A673 (cell line): ENCODE data around the gene SLCO2A1. TPM values are rescaled to one million over a fixed set of nuclear protein-coding genes. Genes with fewer than 3 reads are reported as not detected.

Experiments used
- BruUV-seq: library from RNA; stranded (reverse); fragments of 400-500 nt; replicated peaks from 2 replicates; lab custom pipeline; 2021; lab: Mats Ljungman, UMichigan
- CTCF ChIA-PET: fragments of 300-600 bp; sonication (Branson Sonifier 250); formaldehyde crosslinking; loops from one replicate; lab custom pipeline; 2022; ENCODE audit warnings: antibody characterized with exemption; lab: Charles Lee
- POLR2A ChIA-PET: fragments of 300-600 bp; sonication (Branson Sonifier 250); formaldehyde crosslinking; loops from one replicate; lab custom pipeline; 2022; ENCODE audit warnings: antibody characterized with exemption; ENCODE audit not compliant: low non-redundant PET; lab: Charles Lee
- DNase-seq: peaks from one replicate; pipeline ENCODE4 v3.0.0-alpha.2; 2015; ENCODE audit warnings: low spot score
- H3K27ac ChIP-seq: fragments of 200-600 bp; sonication (generic); 2 replicates; pipeline ENCODE4 v1.5.1; 2016; ENCODE audit warnings: mixed run types, low read depth, mild to moderate bottlenecking, mixed read lengths, antibody characterized with exemption, low read length; ENCODE audit not compliant: poor library complexity, severe bottlenecking
- H3K27me3 ChIP-seq: fragments of 200-600 bp; sonication (generic); replicated peaks from 2 replicates; pipeline ENCODE4 v1.6.1; 2017; ENCODE audit warnings: mixed run types, low read depth, mild to moderate bottlenecking, mixed read lengths, antibody characterized with exemption, low read length; ENCODE audit not compliant: insufficient read depth, poor library complexity
- H3K36me3 ChIP-seq: fragments of 200-600 bp; sonication (generic); 2 replicates; pipeline ENCODE4 v1.6.1; 2016; ENCODE audit warnings: mixed run types, mild to moderate bottlenecking, mixed read lengths, antibody characterized with exemption, low read length; ENCODE audit not compliant: insufficient read depth, poor library complexity, severe bottlenecking
- H3K4me1 ChIP-seq: fragments of 200-600 bp; sonication (generic); 2 replicates; pipeline ENCODE4 v1.6.1; 2017; ENCODE audit warnings: mixed run types, mild to moderate bottlenecking, mixed read lengths, antibody characterized with exemption, low read length; ENCODE audit not compliant: insufficient read depth, poor library complexity, severe bottlenecking
- H3K4me3 ChIP-seq: fragments of 200-600 bp; sonication (generic); 2 replicates; pipeline ENCODE4 v1.5.1; 2016; ENCODE audit warnings: low read depth, mixed run types, mild to moderate bottlenecking, mixed read lengths, low read length; ENCODE audit not compliant: poor library complexity, severe bottlenecking
- H3K9me3 ChIP-seq: fragments of 200-600 bp; sonication (generic); 2 replicates; pipeline ENCODE4 v1.6.1; 2016; ENCODE audit warnings: mixed run types, low read depth, mild to moderate bottlenecking, mixed read lengths, antibody characterized with exemption, low read length; ENCODE audit not compliant: poor library complexity, severe bottlenecking
- EZH2 ChIP-seq: fragments of 200-600 bp; sonication (generic); IDR thresholded peaks from 2 replicates; pipeline ENCODE4 v1.6.1; 2017; ENCODE audit warnings: borderline replicate concordance, low read depth, mild to moderate bottlenecking, mixed read lengths, antibody characterized with exemption, low read length; ENCODE audit not compliant: poor library complexity, severe bottlenecking
- intact Hi-C: fragments of 100-400 bp; cut with micrococcal nuclease; formaldehyde crosslinking; loops from one replicate; pipeline ENCODE4 v1.10.0; 2022; ENCODE audit not compliant: unreplicated experiment
- total RNA-seq: library from RNA; stranded (reverse); gene quantifications from 2 replicates; pipeline ENCODE4 v1.2.3, GENCODE V29; 2021
- TF ChIP-seq, protein P1 (sequence below): fragments of 300-800, 200-600 bp; sonication (generic); conservative IDR thresholded peaks from 2 replicates; pipeline ENCODE4 v1.5.1; 2017; ENCODE audit warnings: low read depth, mild to moderate bottlenecking, antibody characterized with exemption, low read length, moderate library complexity, mixed read lengths

The SLCO2A1 gene
- total RNA-seq, 1 experiment from 2014 or later, result not detected

DNA sequence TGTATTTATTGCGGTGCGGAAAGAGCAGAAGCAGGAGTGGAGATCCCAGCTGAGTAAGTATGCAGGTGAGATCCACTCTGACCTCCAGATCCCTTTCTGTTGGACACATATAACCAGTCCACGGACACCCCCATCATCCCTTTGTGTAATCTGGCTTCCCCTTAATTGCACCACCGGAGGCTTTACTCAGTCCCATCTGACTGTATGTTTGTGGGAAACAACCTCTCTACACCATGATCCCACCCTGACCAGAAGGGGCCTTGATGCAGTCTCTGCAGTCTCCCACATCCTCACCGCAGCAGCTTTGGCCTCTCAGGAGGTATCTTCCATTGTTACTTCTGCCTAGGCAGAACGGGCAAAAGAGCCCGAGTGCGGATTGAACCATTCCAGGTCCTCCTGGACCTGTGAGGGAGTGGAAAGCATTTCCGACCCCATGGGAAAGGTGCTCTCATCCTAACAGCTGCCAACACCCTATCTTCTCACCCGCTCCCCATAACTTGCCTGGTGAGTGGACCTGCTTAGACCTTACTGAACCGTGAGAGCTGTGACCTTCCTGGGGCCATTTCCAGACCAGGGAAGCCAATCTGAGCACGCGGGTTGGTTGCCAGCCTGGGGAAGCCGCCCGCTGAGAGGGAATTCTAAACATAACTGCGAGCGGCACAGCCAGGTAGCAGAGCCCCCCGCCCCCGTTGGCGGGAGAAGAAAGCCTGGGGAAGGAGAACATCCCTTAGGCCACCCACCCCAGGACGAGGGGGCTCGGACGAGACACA is 1.1 kb downstream of the SLCO2A1 start:
- Histone ChIP-seq H3K4me1 (no peaks in the 10 kb centered on the region), H3K4me3 (peak overlapping the region; percentile 44), H3K9me3 (no peaks in the 10 kb centered on the region), H3K36me3 (no peaks in the 10 kb centered on the region), H3K27ac (no peak overlapping the region), H3K27me3 (peaks cover 37% of the 10 kb centered on the region)
- intact Hi-C loops, result no loop called here
- TF ChIP-seq, protein P1, sequence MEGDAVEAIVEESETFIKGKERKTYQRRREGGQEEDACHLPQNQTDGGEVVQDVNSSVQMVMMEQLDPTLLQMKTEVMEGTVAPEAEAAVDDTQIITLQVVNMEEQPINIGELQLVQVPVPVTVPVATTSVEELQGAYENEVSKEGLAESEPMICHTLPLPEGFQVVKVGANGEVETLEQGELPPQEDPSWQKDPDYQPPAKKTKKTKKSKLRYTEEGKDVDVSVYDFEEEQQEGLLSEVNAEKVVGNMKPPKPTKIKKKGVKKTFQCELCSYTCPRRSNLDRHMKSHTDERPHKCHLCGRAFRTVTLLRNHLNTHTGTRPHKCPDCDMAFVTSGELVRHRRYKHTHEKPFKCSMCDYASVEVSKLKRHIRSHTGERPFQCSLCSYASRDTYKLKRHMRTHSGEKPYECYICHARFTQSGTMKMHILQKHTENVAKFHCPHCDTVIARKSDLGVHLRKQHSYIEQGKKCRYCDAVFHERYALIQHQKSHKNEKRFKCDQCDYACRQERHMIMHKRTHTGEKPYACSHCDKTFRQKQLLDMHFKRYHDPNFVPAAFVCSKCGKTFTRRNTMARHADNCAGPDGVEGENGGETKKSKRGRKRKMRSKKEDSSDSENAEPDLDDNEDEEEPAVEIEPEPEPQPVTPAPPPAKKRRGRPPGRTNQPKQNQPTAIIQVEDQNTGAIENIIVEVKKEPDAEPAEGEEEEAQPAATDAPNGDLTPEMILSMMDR, result no peak
- ChIA-PET POLR2A (no interaction called here), CTCF (no interaction called here)
- no peak for DNase-seq
- no TSS peak for BruUV-seq

DNA sequence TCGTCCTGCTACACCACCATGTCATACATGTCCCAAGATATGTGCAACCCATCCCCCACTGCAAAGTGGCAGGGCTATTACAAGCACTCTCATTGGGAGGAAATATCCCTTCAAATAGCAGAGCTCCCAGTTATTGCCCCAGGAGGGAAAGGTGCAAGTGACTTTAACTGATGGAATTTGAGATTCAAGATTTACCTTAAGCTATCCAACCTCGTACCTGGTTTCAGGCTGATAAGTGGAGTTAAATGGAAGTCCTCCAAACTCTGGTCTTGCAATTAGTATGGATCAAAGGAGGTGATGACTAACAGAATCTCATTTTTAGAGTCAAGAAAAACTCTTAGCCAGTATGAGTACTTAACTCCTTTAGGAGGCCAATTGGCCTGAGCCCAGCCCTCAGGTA is 2.1 kb downstream of the SLCO2A1 start:
- BruUV-seq, result no TSS peak
- ChIA-PET POLR2A (no interaction called here), CTCF (no interaction called here)
- Histone ChIP-seq H3K4me3 (no peak overlapping the region), H3K9me3 (no peaks in the 10 kb centered on the region), H3K36me3 (no peaks in the 10 kb centered on the region), H3K27me3 (peaks cover 37% of the 10 kb centered on the region), H3K27ac (no peak overlapping the region), H3K4me1 (no peaks in the 10 kb centered on the region)
- TF ChIP-seq EZH2, result no peak
- DNase-seq, result no peak
- intact Hi-C loops, result no loop called here

DNA sequence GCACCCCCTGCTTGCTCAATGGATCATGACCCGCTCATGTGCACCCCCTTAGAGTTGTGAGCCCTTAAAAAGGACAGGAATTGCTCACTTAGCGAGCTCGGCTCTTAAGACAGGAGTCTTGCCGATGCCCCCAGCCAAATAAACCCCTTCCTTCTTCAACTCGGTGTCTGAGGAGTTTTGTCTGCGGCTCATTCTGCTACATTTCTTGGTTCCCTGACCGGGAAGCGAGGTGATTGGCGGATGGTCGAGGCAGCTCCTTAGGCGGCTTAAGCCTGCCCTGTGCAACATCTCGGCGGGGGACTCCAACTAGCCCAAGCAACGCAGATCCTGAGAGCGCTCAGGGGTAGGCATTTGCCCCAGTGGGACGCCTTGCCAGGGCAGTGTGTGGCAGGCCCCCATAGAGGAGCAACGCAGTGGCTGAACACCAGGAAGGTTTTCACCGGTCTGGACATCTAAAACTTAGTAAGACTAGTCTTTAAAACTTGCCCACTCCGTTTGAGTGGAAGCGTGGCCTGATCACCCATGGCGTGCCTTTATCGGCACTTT is 9.5 kb downstream of the SLCO2A1 start:
- H3K27me3 ChIP-seq, result no peaks in the 10 kb centered on the region
- no peak for TF ChIP-seq EZH2
- TF ChIP-seq, protein P1, result no peak

More for the DNA sequence above, 9.5 kb downstream of the SLCO2A1 start:
- ChIA-PET CTCF (no interaction called here), POLR2A (no interaction called here)
- Histone ChIP-seq H3K4me1 (no peaks in the 10 kb centered on the region), H3K9me3 (no peaks in the 10 kb centered on the region), H3K36me3 (no peaks in the 10 kb centered on the region), H3K4me3 (no peak overlapping the region), H3K27ac (no peak overlapping the region)
- no TSS peak for BruUV-seq
- intact Hi-C loops, result no loop called here
- no peak for DNase-seq
